ENCODE measurements around the gene NOL4L.

DNA sequence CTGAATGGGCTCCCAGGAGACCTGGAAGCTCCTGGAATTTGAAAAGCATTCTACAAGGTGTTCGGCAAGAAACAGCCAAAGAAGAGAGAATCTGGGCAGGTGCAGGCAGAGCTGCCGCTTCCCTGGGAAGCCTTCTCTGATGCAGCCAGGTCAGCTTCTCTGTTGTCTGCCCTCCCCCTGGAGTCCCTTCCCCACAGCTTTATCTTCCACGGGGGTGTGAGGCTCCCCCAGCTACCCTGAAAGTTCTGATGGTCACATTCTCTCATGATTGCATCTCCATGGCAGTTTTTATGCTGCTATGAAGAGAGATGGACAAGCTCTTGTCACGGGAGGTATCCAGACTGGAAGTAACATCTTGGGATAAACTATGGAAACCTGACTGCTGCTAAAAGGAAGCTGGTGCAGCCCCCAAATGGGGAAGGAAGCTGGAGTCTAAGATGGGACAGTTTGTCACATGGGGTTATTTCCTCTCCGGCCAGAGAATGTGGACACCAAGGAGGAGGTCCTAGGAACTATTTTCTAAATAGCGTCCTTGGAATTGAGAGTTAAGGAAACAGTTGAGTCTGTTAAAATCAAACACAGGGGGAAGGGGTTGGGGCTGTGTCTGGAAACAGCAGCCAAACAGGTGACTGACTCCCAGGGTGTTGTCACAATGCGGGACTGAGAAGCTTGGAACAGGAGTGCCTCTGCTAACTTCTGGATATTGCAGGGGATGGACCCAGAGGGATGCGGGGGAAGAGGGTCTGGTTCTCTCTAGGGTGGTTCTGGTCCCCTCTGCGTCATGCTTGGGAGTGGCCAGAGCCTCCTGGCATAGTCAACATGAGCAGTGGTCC lies 135.9 kb downstream of the NOL4L start:
- TF ChIP-seq POLR2A (IDR thresholded peaks at IDR 0.05) (no peak), POLR2AphosphoS5 (IDR thresholded peaks at IDR 0.05) (no peak)
- TF ChIP-seq, protein P1, sequence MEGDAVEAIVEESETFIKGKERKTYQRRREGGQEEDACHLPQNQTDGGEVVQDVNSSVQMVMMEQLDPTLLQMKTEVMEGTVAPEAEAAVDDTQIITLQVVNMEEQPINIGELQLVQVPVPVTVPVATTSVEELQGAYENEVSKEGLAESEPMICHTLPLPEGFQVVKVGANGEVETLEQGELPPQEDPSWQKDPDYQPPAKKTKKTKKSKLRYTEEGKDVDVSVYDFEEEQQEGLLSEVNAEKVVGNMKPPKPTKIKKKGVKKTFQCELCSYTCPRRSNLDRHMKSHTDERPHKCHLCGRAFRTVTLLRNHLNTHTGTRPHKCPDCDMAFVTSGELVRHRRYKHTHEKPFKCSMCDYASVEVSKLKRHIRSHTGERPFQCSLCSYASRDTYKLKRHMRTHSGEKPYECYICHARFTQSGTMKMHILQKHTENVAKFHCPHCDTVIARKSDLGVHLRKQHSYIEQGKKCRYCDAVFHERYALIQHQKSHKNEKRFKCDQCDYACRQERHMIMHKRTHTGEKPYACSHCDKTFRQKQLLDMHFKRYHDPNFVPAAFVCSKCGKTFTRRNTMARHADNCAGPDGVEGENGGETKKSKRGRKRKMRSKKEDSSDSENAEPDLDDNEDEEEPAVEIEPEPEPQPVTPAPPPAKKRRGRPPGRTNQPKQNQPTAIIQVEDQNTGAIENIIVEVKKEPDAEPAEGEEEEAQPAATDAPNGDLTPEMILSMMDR (IDR thresholded peaks at IDR 0.05 in 8 of 11, conservative IDR thresholded peaks at IDR 0.05 in 3 of 11), result no peak
